ENCODE results near the gene UBE2J2. TPM values are rescaled to one million over a fixed set of nuclear protein-coding genes. Genes with fewer than 3 reads are reported as not detected.

Gene UBE2J2
- total RNA-seq, 2 donors from 2014 or later: 69.9 to 72.7 TPM

DNA sequence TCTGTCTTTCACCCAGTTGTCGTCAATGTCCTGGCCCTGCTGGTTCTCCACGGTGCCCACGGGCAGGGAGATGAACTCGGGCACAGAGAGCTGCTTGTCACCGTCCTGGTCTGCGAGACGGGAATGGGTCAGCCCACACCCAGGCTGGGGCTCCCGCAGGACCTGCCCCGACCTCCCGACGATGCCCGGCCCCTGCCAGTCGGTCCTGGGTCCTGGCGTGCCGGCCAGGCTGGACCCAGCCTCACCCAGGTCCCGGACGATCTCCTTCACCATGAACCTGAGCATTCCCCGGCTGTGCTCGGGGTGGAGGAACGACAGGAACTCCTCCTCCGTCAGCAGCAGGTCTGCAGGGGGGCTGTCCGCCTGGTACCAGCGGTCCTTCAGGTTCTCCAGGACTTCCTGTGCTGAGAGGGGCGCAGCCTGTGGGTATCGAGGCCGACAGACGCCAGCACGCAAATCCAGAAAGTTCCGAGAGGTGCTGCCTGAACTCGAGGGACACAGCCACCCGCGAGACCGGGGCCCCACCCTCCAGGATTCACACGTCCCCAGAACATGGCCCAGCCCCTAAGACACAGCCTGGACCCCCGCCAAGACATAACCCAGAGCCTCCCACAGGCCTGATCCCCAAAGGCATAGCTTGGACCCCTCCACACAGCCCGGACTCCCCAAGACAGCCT is 55.0 kb downstream of the UBE2J2 start:
- TF ChIP-seq, protein P1, sequence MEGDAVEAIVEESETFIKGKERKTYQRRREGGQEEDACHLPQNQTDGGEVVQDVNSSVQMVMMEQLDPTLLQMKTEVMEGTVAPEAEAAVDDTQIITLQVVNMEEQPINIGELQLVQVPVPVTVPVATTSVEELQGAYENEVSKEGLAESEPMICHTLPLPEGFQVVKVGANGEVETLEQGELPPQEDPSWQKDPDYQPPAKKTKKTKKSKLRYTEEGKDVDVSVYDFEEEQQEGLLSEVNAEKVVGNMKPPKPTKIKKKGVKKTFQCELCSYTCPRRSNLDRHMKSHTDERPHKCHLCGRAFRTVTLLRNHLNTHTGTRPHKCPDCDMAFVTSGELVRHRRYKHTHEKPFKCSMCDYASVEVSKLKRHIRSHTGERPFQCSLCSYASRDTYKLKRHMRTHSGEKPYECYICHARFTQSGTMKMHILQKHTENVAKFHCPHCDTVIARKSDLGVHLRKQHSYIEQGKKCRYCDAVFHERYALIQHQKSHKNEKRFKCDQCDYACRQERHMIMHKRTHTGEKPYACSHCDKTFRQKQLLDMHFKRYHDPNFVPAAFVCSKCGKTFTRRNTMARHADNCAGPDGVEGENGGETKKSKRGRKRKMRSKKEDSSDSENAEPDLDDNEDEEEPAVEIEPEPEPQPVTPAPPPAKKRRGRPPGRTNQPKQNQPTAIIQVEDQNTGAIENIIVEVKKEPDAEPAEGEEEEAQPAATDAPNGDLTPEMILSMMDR (conservative IDR thresholded peaks at IDR 0.05): no peak
- Mint-ChIP-seq H3K27ac (no peak overlapping the region), H3K4me1 (no peaks in the 10 kb centered on the region), H3K4me3 (no peak overlapping the region), H3K36me3 (ENCODE audit: low read depth) (peaks cover 34% of the 10 kb centered on the region), H3K9me3 (no peaks in the 10 kb centered on the region), H3K27me3 (ENCODE audit: insufficient read depth) (no peaks in the 10 kb centered on the region)
- no peak for DNase-seq
- Histone ChIP-seq H3K4me3 (ENCODE audit: low read length) (no peak overlapping the region), H3K27ac (ENCODE audit: low read depth, low read length) (no peak overlapping the region), H3K9me3 (ENCODE audit: control insufficient read depth, low read length) (no peaks in the 10 kb centered on the region), H3K9ac (ENCODE audit: extremely low read depth, low read length, poor library complexity, severe bottlenecking) (no peak overlapping the region), H3K36me3 (ENCODE audit: control insufficient read depth, insufficient read depth, low read length) (peaks cover 32% of the 10 kb centered on the region), H3K27me3 (ENCODE audit: control insufficient read depth, insufficient read depth, low read length, poor library complexity, severe bottlenecking) (no peaks in the 10 kb centered on the region), H3K4me1 (ENCODE audit: control insufficient read depth, insufficient read depth, low read length) (no peaks in the 10 kb centered on the region)
- WGBS, 2 experiments (ENCODE audit: insufficient coverage in 1 of 2, insufficient read length in 1 of 2): 96% methylated on average over 16 to 36 of the region's 36 CpGs

DNA sequence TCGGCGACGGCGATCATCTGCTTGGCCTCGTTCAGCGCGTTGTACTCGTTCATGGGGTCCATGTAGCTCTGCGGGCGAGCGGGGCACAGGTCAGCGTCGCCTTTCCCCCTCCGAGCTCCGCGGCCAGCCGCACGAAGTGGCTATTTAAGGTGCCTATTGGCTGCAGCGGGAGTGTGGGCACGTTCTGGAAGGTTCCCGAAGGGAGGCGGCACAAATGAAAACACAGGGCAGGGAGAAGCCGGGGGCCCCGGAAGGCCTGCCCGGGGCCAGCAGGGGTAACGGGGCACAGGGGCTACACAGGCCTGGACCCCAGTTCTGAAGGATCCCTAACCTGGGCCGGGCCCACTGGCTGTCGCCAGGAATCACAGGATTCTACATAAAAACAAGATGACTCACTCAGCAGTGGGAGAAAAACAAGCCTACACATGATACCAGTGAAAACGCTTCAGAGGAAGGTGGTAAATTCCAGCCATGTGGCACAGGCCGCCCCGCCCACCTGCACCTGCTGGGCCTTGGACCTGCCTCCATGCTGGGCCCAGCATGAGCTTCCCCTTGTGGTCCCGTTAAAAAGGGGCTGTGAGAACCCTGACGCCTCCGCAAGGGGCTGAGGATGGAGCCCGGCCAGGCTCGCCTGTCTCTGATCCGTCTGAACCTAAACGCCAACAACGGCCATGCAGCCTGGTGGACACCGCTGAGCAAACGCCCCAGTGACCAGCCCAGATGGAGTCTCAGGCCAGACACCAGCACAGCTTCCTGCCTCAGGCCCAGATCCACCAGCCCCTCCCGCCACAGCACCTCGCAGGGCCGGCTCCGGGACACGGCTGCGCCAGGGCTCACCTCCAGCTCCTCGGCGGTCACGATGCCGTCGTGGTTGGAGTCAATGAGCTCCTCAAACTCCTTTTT is 55.8 kb downstream of the UBE2J2 start:
- H3K9me3 Mint-ChIP-seq: no peaks in the 10 kb centered on the region
- WGBS, 2 experiments (ENCODE audit: insufficient coverage in 1 of 2, insufficient read length in 1 of 2): 93 to 94% methylated on average over 47 to 52 of the region's 52 CpGs
- no peak overlapping the region for H3K27ac Mint-ChIP-seq
- Histone ChIP-seq H3K9ac (ENCODE audit: extremely low read depth, low read length, poor library complexity, severe bottlenecking) (no peak overlapping the region), H3K27me3 (ENCODE audit: control insufficient read depth, insufficient read depth, low read length, poor library complexity, severe bottlenecking) (no peaks in the 10 kb centered on the region), H3K9me3 (ENCODE audit: control insufficient read depth, low read length) (no peaks in the 10 kb centered on the region), H3K27ac (ENCODE audit: low read depth, low read length) (no peak overlapping the region), H3K4me1 (ENCODE audit: control insufficient read depth, insufficient read depth, low read length) (no peaks in the 10 kb centered on the region), H3K4me3 (ENCODE audit: low read length) (no peak overlapping the region), H3K36me3 (ENCODE audit: control insufficient read depth, insufficient read depth, low read length) (peaks cover 28% of the 10 kb centered on the region)
- no peak overlapping the region for H3K4me3 Mint-ChIP-seq
- peaks cover 28% of the 10 kb centered on the region for H3K36me3 Mint-ChIP-seq (ENCODE audit: low read depth)
- H3K4me1 Mint-ChIP-seq: no peaks in the 10 kb centered on the region
- no peaks in the 10 kb centered on the region for H3K27me3 Mint-ChIP-seq (ENCODE audit: insufficient read depth)
- TF ChIP-seq, protein P1 (conservative IDR thresholded peaks at IDR 0.05): no peak
- DNase-seq: peak; percentile 80

DNA sequence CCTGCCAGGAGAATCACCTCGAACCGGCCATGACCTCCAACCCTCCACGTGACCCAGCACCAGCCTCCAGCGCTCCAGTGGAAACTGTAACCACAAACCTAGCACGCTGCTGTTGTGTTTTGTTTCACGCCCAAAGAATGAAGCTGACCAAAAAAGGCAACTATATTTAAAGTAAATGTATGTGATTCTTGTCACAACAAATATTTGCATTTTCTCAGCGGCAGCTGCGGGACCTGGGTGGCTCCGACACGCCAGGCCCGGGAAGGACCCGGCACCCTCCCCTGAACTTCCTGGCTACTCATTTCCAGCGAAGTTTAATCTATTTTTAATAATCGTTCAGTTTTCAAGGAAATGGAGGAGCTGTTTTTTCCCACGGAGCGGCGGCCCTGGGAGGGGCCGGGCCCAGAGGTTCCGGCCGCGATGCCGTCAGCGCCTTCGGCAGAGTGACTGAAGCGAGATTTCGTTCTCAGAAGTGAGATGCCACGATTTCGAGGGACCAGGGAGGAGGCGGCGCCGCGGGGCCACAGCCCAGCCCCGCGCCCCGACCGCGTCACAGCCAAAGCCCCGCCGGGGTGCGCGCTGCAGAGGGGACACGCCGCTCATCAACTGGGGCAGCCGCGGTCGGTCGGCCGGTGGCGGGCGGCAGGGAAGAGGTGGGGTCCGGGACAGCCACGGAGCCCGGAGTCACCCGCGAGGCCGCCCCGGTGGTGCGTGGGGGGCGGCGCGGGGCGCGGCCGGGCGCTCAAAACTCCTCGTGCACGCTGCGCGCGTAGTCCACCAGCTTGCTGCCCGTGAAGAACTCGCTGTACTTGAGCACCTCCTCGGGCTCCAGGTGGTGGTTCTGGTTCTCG is 56.7 kb downstream of the UBE2J2 start:
- H3K36me3 Mint-ChIP-seq (ENCODE audit: low read depth): peaks cover 25% of the 10 kb centered on the region
- no peaks in the 10 kb centered on the region for H3K4me1 Mint-ChIP-seq
- Histone ChIP-seq H3K9me3 (ENCODE audit: control insufficient read depth, low read length) (no peaks in the 10 kb centered on the region), H3K4me3 (ENCODE audit: low read length) (no peak overlapping the region), H3K27ac (ENCODE audit: low read depth, low read length) (no peak overlapping the region), H3K27me3 (ENCODE audit: control insufficient read depth, insufficient read depth, low read length, poor library complexity, severe bottlenecking) (no peaks in the 10 kb centered on the region), H3K4me1 (ENCODE audit: control insufficient read depth, insufficient read depth, low read length) (no peaks in the 10 kb centered on the region), H3K9ac (ENCODE audit: extremely low read depth, low read length, poor library complexity, severe bottlenecking) (no peak overlapping the region), H3K36me3 (ENCODE audit: control insufficient read depth, insufficient read depth, low read length) (peaks cover 21% of the 10 kb centered on the region)
- DNase-seq: no peak
- TF ChIP-seq, protein P1 (conservative IDR thresholded peaks at IDR 0.05): no peak
- WGBS, 2 experiments (ENCODE audit: insufficient coverage in 1 of 2, insufficient read length in 1 of 2): 96 to 97% methylated on average over 54 to 74 of the region's 74 CpGs
- no peaks in the 10 kb centered on the region for H3K27me3 Mint-ChIP-seq (ENCODE audit: insufficient read depth)
- H3K4me3 Mint-ChIP-seq: no peak overlapping the region
- peak overlapping the region; percentile 48 for H3K27ac Mint-ChIP-seq
- no peaks in the 10 kb centered on the region for H3K9me3 Mint-ChIP-seq
